Loucy (cell line): ENCODE measurements around the gene SLC2A5.

ENCODE experiments used
- H2AFZ ChIP-seq: fragments of 200-600 bp; sonication (generic); 2 replicates; pipeline ENCODE4 v1.6.0; 2016; ENCODE audit warnings: antibody characterized with exemption, mild to moderate bottlenecking, low read length, moderate library complexity
- H3F3A ChIP-seq: fragments of 200-600 bp; 2 replicates; pipeline ENCODE4 v1.6.0; 2016; ENCODE audit warnings: antibody characterized with exemption, low read depth, mild to moderate bottlenecking
- H3K27me3 ChIP-seq: fragments of 200-600 bp; sonication (generic); 2 replicates; pipeline ENCODE4 v1.6.1; 2014; ENCODE audit warnings: low read length, mild to moderate bottlenecking; ENCODE audit not compliant: insufficient read depth, poor library complexity, severe bottlenecking
- H3K36me3 ChIP-seq: fragments of 200-600 bp; sonication (generic); 2 replicates; pipeline ENCODE4 v1.6.1; 2016; ENCODE audit warnings: low read length; ENCODE audit not compliant: insufficient read depth
- H3K4me1 ChIP-seq: fragments of 200-600 bp; sonication (generic); 2 replicates; pipeline ENCODE4 v1.5.1; 2014; ENCODE audit warnings: low read length, mild to moderate bottlenecking; ENCODE audit not compliant: insufficient read depth, poor library complexity, severe bottlenecking
- H3K4me2 ChIP-seq: fragments of 200-600 bp; sonication (generic); 2 replicates; pipeline ENCODE4 v1.6.0; 2014; ENCODE audit warnings: antibody characterized with exemption, low read length, low read depth, mild to moderate bottlenecking; ENCODE audit not compliant: poor library complexity, severe bottlenecking
- H3K4me3 ChIP-seq: fragments of 200-600 bp; sonication (generic); 2 replicates; pipeline ENCODE4 v1.5.1; 2014; ENCODE audit warnings: low read length, mild to moderate bottlenecking, mixed read lengths; ENCODE audit not compliant: poor library complexity, severe bottlenecking
- H3K79me2 ChIP-seq: fragments of 200-600 bp; sonication (generic); 2 replicates; pipeline ENCODE4 v1.6.1; 2014; ENCODE audit warnings: low read length; ENCODE audit not compliant: insufficient read depth
- H3K9ac ChIP-seq: fragments of 200-600 bp; sonication (generic); 2 replicates; pipeline ENCODE4 v1.6.0; 2014; ENCODE audit warnings: mild to moderate bottlenecking, low read depth, low read length, moderate library complexity; ENCODE audit not compliant: poor library complexity, severe bottlenecking
- H3K9me2 ChIP-seq: fragments of 200-600 bp; sonication (generic); replicated peaks from 2 replicates; pipeline ENCODE4 v1.6.1; 2016; ENCODE audit warnings: low read depth, low read length, mixed read lengths
- H3K9me3 ChIP-seq: fragments of 200-600 bp; sonication (generic); 2 replicates; pipeline ENCODE4 v1.6.1; 2014; ENCODE audit warnings: mild to moderate bottlenecking, antibody characterized with exemption, low read length, low read depth; ENCODE audit not compliant: insufficient read depth
- H4K20me1 ChIP-seq: fragments of 200-600 bp; sonication (generic); 2 replicates; pipeline ENCODE4 v1.6.0; 2014; ENCODE audit warnings: antibody characterized with exemption, low read length, mild to moderate bottlenecking; ENCODE audit not compliant: insufficient read depth, poor library complexity, severe bottlenecking
- CTCF ChIP-seq: fragments of 200-600 bp; sonication (generic); conservative IDR thresholded peaks from 2 replicates; pipeline ENCODE4 v1.5.1; 2014; ENCODE audit warnings: mild to moderate bottlenecking, antibody characterized with exemption, low read length
- EZH2phosphoT487 ChIP-seq: fragments of 200-600 bp; IDR thresholded peaks from 2 replicates; pipeline ENCODE4 v1.6.1; 2018; ENCODE audit warnings: antibody characterized with exemption, mild to moderate bottlenecking, moderate library complexity, borderline replicate concordance

The SLC2A5 gene

GRCh38 chr1:9078015-9078751, 8.7 kb upstream of the SLC2A5 start:
- H4K20me1 ChIP-seq, result no peaks in the 10 kb centered on the region
- no peaks in the 10 kb centered on the region for H3K9me2 ChIP-seq
- H3K79me2 ChIP-seq, result no peaks in the 10 kb centered on the region
- no peak overlapping the region for H2AFZ ChIP-seq
- H3K4me3 ChIP-seq, result no peak overlapping the region
- no peaks in the 10 kb centered on the region for H3F3A ChIP-seq
- TF ChIP-seq CTCF, result no peak
- TF ChIP-seq EZH2phosphoT487, result no peak
- H3K9ac ChIP-seq, result no peak overlapping the region
- no peaks in the 10 kb centered on the region for H3K27me3 ChIP-seq
- no peaks in the 10 kb centered on the region for H3K36me3 ChIP-seq
- no peak overlapping the region for H3K4me2 ChIP-seq
- no peaks in the 10 kb centered on the region for H3K9me3 ChIP-seq
- peaks cover 17% of the 10 kb centered on the region for H3K4me1 ChIP-seq

- peak overlapping the region; percentile 34 for H3K4me3 ChIP-seq
- H3K9me3 ChIP-seq, result no peaks in the 10 kb centered on the region
Observed at GRCh38 chr1:9075022-9075421, 5.6 kb upstream of the SLC2A5 start.

DNA sequence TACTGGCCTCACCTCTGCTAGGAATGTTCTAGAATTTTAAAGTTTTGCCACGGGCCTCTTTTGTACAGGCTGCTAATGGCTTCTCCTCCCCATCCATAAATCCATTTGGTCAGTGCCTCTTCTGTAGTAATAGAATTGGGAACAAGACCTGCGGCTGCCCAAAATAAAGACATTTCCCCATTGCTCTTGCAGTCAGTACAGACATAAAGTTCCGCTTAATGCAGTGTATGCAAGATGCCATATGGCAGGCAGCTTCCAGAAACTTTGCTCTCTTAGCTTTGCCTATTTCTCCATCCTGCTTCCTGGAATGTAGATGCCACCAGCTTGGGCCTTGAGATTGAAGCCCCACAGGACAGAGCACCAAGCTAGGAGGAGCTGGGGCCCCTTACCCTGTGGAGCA, 3.7 kb upstream of the SLC2A5 start:
- no peaks in the 10 kb centered on the region for H3K79me2 ChIP-seq
- H3K4me1 ChIP-seq, result peaks cover 19% of the 10 kb centered on the region
- H3K4me3 ChIP-seq, result no peak overlapping the region
- no peaks in the 10 kb centered on the region for H3K9me3 ChIP-seq
- H3F3A ChIP-seq, result no peaks in the 10 kb centered on the region
- no peak overlapping the region for H2AFZ ChIP-seq
- TF ChIP-seq EZH2phosphoT487 (no peak), CTCF (no peak)
- no peaks in the 10 kb centered on the region for H4K20me1 ChIP-seq
- H3K27me3 ChIP-seq, result no peaks in the 10 kb centered on the region
- H3K9ac ChIP-seq, result no peak overlapping the region
- no peak overlapping the region for H3K4me2 ChIP-seq
- H3K36me3 ChIP-seq, result no peaks in the 10 kb centered on the region
- no peaks in the 10 kb centered on the region for H3K9me2 ChIP-seq

More at GRCh38 chr1:9075022-9075421, 5.6 kb upstream of the SLC2A5 start:
- H3K9ac ChIP-seq, result peak overlapping the region; percentile 29
- no peaks in the 10 kb centered on the region for H3F3A ChIP-seq
- H3K4me2 ChIP-seq, result peak overlapping the region; percentile 74
- no peaks in the 10 kb centered on the region for H3K9me2 ChIP-seq
- H4K20me1 ChIP-seq, result no peaks in the 10 kb centered on the region
- no peaks in the 10 kb centered on the region for H3K79me2 ChIP-seq
- no peaks in the 10 kb centered on the region for H3K27me3 ChIP-seq
- TF ChIP-seq CTCF (no peak), EZH2phosphoT487 (no peak)
- H3K4me1 ChIP-seq, result peaks cover 17% of the 10 kb centered on the region
- H2AFZ ChIP-seq, result peak overlapping the region; percentile 71; the same call in 1 of the 2 replicates
- H3K36me3 ChIP-seq, result no peaks in the 10 kb centered on the region
